B cell (primary cell): ENCODE measurements around the gene GALNT18.

ENCODE experiments used
- EZH2 ChIP-seq: IDR thresholded peaks from 2 replicates; pipeline ENCODE4 v1.6.1; 2012; ENCODE audit warnings: borderline replicate concordance, low read depth, mild to moderate bottlenecking, moderate library complexity, low read length; ENCODE audit not compliant: insufficient read depth, poor library complexity, severe bottlenecking
- TF ChIP-seq, protein P1 (sequence below): fragments of 200-600 bp; IDR thresholded peaks from one replicate; pipeline ENCODE4 v1.8.0; 2022; ENCODE audit warnings: antibody characterized with exemption, mild to moderate bottlenecking

DNA sequence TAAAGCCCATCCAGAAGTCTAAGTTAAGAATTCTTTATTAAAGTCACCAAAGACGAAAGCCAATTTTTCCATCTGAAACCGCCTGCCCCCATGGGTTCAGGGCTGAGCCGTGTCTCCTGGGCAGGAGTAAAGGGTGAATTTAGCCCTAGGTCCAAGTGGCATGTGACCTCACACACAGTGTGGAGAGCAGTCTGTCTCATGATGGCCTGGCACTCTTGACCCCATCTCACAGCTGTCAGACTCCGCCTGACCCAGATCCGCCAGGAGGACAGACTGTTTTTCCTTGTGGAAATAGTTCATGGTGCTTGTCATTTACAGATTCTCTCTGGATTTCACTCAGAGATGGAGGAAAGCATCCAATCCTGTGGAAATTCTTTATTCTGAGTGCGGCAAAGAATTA lies 109.7 kb downstream of the GALNT18 start:
- TF ChIP-seq, protein P1, sequence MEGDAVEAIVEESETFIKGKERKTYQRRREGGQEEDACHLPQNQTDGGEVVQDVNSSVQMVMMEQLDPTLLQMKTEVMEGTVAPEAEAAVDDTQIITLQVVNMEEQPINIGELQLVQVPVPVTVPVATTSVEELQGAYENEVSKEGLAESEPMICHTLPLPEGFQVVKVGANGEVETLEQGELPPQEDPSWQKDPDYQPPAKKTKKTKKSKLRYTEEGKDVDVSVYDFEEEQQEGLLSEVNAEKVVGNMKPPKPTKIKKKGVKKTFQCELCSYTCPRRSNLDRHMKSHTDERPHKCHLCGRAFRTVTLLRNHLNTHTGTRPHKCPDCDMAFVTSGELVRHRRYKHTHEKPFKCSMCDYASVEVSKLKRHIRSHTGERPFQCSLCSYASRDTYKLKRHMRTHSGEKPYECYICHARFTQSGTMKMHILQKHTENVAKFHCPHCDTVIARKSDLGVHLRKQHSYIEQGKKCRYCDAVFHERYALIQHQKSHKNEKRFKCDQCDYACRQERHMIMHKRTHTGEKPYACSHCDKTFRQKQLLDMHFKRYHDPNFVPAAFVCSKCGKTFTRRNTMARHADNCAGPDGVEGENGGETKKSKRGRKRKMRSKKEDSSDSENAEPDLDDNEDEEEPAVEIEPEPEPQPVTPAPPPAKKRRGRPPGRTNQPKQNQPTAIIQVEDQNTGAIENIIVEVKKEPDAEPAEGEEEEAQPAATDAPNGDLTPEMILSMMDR, result no peak
- TF ChIP-seq EZH2, result no peak
